Ishikawa (cell line): ENCODE results near the gene KRT80.

Experiments used
- CEBPB ChIP-seq: IDR thresholded peaks from 2 replicates; pipeline ENCODE4 v1.6.1; 2012
- CREB1 ChIP-seq: IDR thresholded peaks from 2 replicates; pipeline ENCODE4 v1.6.1; 2012; ENCODE audit warnings: low read depth
- EGR1 ChIP-seq: IDR thresholded peaks from 2 replicates; pipeline ENCODE4 v1.6.1; 2012
- EP300 ChIP-seq: IDR thresholded peaks from 2 replicates; pipeline ENCODE4 v1.6.1; 2012; ENCODE audit warnings: borderline replicate concordance
- FOXM1 ChIP-seq: IDR thresholded peaks from 2 replicates; pipeline ENCODE4 v1.6.1; 2012; ENCODE audit warnings: low read depth, borderline replicate concordance
- MAX ChIP-seq: IDR thresholded peaks from 2 replicates; pipeline ENCODE4 v1.6.1; 2012
- NFIC ChIP-seq: IDR thresholded peaks from 2 replicates; pipeline ENCODE4 v1.6.1; 2012
- RAD21 ChIP-seq: IDR thresholded peaks from 2 replicates; pipeline ENCODE4 v1.6.1; 2012; ENCODE audit warnings: low read depth
- TAF1 ChIP-seq: IDR thresholded peaks from 2 replicates; pipeline ENCODE4 v1.6.1; 2012; ENCODE audit warnings: low read depth, mild to moderate bottlenecking
- TCF12 ChIP-seq: IDR thresholded peaks from 2 replicates; pipeline ENCODE4 v1.6.1; 2012; ENCODE audit warnings: low read depth
- TEAD4 ChIP-seq: IDR thresholded peaks from 2 replicates; pipeline ENCODE4 v1.6.1; 2012
- USF1 ChIP-seq: IDR thresholded peaks from 2 replicates; pipeline ENCODE4 v1.6.1; 2012
- YY1 ChIP-seq: IDR thresholded peaks from 2 replicates; pipeline ENCODE4 v1.6.1; 2012; ENCODE audit warnings: low read depth
- ZBTB7A ChIP-seq: IDR thresholded peaks from 2 replicates; pipeline ENCODE4 v1.6.1; 2012; ENCODE audit warnings: low read depth
- TF ChIP-seq, protein P1 (sequence below): IDR thresholded peaks from 2 replicates; pipeline ENCODE4 v1.6.1; 2012; ENCODE audit warnings: low read depth, mild to moderate bottlenecking

The KRT80 gene

DNA sequence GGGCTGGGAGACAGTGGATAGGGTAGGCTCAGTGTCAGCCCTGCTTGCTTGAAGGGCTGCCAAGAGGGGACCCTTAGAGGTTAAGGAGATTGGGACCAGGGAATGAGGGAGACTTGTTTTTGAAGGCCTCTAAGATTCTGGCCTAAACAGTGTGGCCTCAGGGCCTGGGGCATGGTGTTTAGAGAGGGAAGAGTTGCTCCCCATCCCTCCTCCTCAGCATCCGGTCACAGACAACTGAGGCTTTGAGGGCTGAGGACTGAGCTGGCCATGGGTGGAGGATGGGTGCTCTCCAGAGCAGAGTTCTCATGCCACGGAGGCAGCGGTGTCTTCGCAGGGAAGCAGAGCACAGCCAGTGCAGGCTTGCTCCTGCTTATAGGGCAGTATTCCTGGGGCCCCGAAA lies 49.4 kb downstream of the KRT80 start:
- TF ChIP-seq ZBTB7A: no peak
- no peak for TF ChIP-seq MAX
- TF ChIP-seq EGR1: no peak
- no peak for TF ChIP-seq YY1

DNA sequence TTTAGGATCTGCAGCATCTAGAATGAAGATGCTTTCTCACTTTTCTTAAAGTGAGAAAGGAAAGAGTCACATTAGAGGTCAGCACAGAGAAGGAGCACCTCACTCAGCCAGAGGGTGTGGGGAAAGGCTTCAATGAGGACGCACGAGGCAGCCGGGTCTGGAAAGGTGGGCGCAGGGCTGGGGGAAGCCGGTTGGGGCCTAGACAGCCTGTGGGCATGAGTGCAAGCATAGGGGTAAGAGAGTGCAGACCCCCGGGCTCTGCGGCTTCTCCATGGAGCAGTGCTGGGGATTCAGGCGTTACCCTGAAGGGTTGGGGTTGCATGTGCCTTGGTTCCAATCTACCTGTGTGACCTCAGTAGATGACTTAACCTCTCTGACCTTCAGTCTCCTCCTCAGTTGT lies 49.9 kb downstream of the KRT80 start:
- TF ChIP-seq, protein P1, sequence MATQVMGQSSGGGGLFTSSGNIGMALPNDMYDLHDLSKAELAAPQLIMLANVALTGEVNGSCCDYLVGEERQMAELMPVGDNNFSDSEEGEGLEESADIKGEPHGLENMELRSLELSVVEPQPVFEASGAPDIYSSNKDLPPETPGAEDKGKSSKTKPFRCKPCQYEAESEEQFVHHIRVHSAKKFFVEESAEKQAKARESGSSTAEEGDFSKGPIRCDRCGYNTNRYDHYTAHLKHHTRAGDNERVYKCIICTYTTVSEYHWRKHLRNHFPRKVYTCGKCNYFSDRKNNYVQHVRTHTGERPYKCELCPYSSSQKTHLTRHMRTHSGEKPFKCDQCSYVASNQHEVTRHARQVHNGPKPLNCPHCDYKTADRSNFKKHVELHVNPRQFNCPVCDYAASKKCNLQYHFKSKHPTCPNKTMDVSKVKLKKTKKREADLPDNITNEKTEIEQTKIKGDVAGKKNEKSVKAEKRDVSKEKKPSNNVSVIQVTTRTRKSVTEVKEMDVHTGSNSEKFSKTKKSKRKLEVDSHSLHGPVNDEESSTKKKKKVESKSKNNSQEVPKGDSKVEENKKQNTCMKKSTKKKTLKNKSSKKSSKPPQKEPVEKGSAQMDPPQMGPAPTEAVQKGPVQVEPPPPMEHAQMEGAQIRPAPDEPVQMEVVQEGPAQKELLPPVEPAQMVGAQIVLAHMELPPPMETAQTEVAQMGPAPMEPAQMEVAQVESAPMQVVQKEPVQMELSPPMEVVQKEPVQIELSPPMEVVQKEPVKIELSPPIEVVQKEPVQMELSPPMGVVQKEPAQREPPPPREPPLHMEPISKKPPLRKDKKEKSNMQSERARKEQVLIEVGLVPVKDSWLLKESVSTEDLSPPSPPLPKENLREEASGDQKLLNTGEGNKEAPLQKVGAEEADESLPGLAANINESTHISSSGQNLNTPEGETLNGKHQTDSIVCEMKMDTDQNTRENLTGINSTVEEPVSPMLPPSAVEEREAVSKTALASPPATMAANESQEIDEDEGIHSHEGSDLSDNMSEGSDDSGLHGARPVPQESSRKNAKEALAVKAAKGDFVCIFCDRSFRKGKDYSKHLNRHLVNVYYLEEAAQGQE: no peak

DNA sequence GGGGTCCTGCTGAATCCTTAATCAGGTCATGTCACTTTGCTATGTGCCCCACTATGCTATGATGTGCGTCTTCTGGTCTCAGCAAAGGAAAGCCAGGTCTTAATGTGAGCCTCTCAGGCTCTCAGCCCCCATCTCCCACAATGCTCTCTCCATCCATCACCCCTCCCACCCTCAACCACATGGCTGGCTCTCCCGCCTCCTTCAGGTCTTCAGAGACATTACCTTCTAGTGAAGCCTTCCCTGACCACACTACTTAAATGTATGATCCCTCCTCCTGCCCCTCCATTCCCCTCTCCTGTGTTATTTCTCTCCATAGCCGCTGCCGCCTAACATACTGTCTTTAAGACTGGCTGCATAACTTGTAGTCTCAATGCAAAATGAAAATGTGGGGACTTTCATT lies 50.5 kb downstream of the KRT80 start:
- TF ChIP-seq MAX (peak; percentile 69), EP300 (no peak), YY1 (no peak)

DNA sequence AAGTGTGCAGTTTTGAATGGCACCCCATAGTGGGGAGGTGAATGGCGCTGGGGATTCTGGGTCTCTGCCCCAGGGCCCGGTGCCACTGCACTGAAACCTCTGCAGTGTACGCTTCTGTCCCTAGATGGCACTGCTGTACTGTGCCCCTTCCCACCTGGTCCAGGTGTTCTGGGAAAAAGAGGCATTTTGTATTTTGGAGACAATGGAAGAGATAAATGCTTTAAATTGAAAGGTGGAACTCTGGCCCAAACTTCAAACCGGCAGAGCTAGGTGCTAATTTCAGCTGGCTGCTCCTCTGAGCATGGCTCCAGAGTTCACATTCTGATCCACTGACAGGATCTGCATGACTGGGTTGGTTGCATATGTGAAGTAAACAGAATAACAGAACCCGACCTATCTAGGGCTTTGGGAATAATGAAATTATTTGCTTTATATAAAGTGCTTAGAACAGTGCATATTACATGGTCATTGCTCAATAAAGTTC lies 52.2 kb downstream of the KRT80 start:
- TF ChIP-seq MAX (0 out of 2 replicates have a peak, but pooled peaks have one; percentile 31), TAF1 (0 out of 2 replicates have a peak, but pooled peaks have one; percentile 40), RAD21 (peak; percentile 99), USF1 (no peak; the same call in 1 of the 2 replicates), ZBTB7A (peak; percentile 66; the same call in 1 of the 2 replicates), CEBPB (no peak), TCF12 (peak; percentile 65), CREB1 (no peak), FOXM1 (no peak), YY1 (peak; percentile 46; the same call in 1 of the 2 replicates), TEAD4 (peak; percentile 42; the same call in 1 of the 2 replicates), NFIC (peak; percentile 26; the same call in 1 of the 2 replicates), EGR1 (no peak), EP300 (no peak)
- TF ChIP-seq, protein P1: no peak

GRCh38 chr12:52139147-52139546 lies 52.7 kb downstream of the KRT80 start:
- no peak for TF ChIP-seq MAX
- TF ChIP-seq TAF1: no peak
- no peak for TF ChIP-seq TEAD4
- no peak for TF ChIP-seq TCF12
- TF ChIP-seq CEBPB: no peak
- TF ChIP-seq EP300: no peak
- no peak for TF ChIP-seq FOXM1
- TF ChIP-seq USF1: no peak
- TF ChIP-seq, protein P1: no peak
- no peak for TF ChIP-seq ZBTB7A
